NCI-H1417 treated with DMSO at 0.1 percent for 48 hours (cell line): Measurements from ENCODE around the gene CUEDC1.

Experiments used
- DNase-seq: peaks from one replicate; lab custom pipeline; 2025; lab: John Stamatoyannopoulos, UW

CUEDC1 gene

GRCh38 chr17:57874434-57875289, 80.5 kb downstream of the CUEDC1 start:
- DNase-seq = no peak

- no peak for DNase-seq
These were observed 81.2 kb downstream of the CUEDC1 start for GRCh38 chr17:57874058-57874419.

- DNase-seq = no peak
These were observed 81.8 kb downstream of the CUEDC1 start for GRCh38 chr17:57873261-57874057.

- no peak for DNase-seq
These were observed 82.7 kb downstream of the CUEDC1 start for GRCh38 chr17:57872536-57872935.

GRCh38 chr17:57871863-57872262, 83.3 kb downstream of the CUEDC1 start:
- DNase-seq = no peak

GRCh38 chr17:57871155-57871554, 84.1 kb downstream of the CUEDC1 start:
- no peak for DNase-seq

GRCh38 chr17:57870283-57870635, 85.0 kb downstream of the CUEDC1 start:
- no peak for DNase-seq

GRCh38 chr17:57869617-57870282, 85.5 kb downstream of the CUEDC1 start:
- DNase-seq = no peak

- no peak for DNase-seq
These were observed 86.1 kb downstream of the CUEDC1 start for GRCh38 chr17:57868910-57869616.

GRCh38 chr17:57868007-57868909, 87.0 kb downstream of the CUEDC1 start:
- no peak for DNase-seq

GRCh38 chr17:57867126-57867525, 88.1 kb downstream of the CUEDC1 start:
- DNase-seq = no peak

- no peak for DNase-seq
These were observed 88.5 kb downstream of the CUEDC1 start for GRCh38 chr17:57866723-57867122.

- DNase-seq = no peak
These were observed 88.9 kb downstream of the CUEDC1 start for GRCh38 chr17:57866319-57866718.

GRCh38 chr17:57864273-57864672, 90.9 kb downstream of the CUEDC1 start:
- no peak for DNase-seq

GRCh38 chr17:57862694-57863667, 92.2 kb downstream of the CUEDC1 start:
- no peak for DNase-seq

- DNase-seq = no peak
These were observed 93.2 kb downstream of the CUEDC1 start for GRCh38 chr17:57861790-57862693.

GRCh38 chr17:57861000-57861789, 94.0 kb downstream of the CUEDC1 start:
- DNase-seq = no peak

- DNase-seq = no peak
These were observed 94.7 kb downstream of the CUEDC1 start for GRCh38 chr17:57860414-57860999.
